NCI-H1417 treated with DMSO at 0.1 percent for 48 hours (cell line): Measurements from ENCODE around the gene ABCC10.
"Not testable (repeated sequence)": the region's sequence is repeated elsewhere in the genome, so short reads cannot be mapped to it uniquely, and the experiment has no call there.

ENCODE experiments used
- DNase-seq: peaks from one replicate; lab custom pipeline; 2025; lab: John Stamatoyannopoulos, UW

Gene ABCC10

GRCh38 chr6:43447604-43448003, 20.3 kb downstream of the ABCC10 start:
- DNase-seq = no peak

GRCh38 chr6:43448916-43449315, 21.6 kb downstream of the ABCC10 start:
- DNase-seq = no peak

GRCh38 chr6:43450699-43451131, 23.4 kb downstream of the ABCC10 start:
- no peak for DNase-seq

GRCh38 chr6:43451348-43451747, 24.0 kb downstream of the ABCC10 start:
- no peak for DNase-seq

GRCh38 chr6:43451939-43452338, 24.6 kb downstream of the ABCC10 start:
- no peak for DNase-seq

- no peak for DNase-seq
Measured at GRCh38 chr6:43452896-43453295, 25.6 kb downstream of the ABCC10 start.

GRCh38 chr6:43453831-43454230, 26.5 kb downstream of the ABCC10 start:
- no peak for DNase-seq

- DNase-seq = no peak
Measured at GRCh38 chr6:43454290-43454695, 27.0 kb downstream of the ABCC10 start.

GRCh38 chr6:43454696-43455530, 27.6 kb downstream of the ABCC10 start:
- no peak for DNase-seq

GRCh38 chr6:43455531-43456428, 28.4 kb downstream of the ABCC10 start, which contains the start of gene DLK2:
Gene DLK2, minus strand, starts transcription at chr6:43455548. Its CDS starts 723 bp downstream, at chr6:43454825.
- no peak for DNase-seq

- DNase-seq = no peak
Measured at GRCh38 chr6:43457643-43458042, 30.3 kb downstream of the ABCC10 start.

- DNase-seq = not testable (repeated sequence)
Measured at GRCh38 chr6:43458154-43458553, 30.8 kb downstream of the ABCC10 start.

GRCh38 chr6:43459535-43459934, 32.2 kb downstream of the ABCC10 start:
- DNase-seq = no peak

- no peak for DNase-seq
Measured at GRCh38 chr6:43460032-43460431, 32.7 kb downstream of the ABCC10 start.

GRCh38 chr6:43461936-43462335, 34.6 kb downstream of the ABCC10 start:
- no peak for DNase-seq

- DNase-seq = no peak
Measured at GRCh38 chr6:43464337-43464736, 37.0 kb downstream of the ABCC10 start.

GRCh38 chr6:43465948-43466347, 38.6 kb downstream of the ABCC10 start:
- no peak for DNase-seq

- not testable (repeated sequence) for DNase-seq
Measured at GRCh38 chr6:43467265-43467664, 39.9 kb downstream of the ABCC10 start.

GRCh38 chr6:43467752-43468151, 40.4 kb downstream of the ABCC10 start:
- no peak for DNase-seq

- DNase-seq = no peak
Measured at GRCh38 chr6:43468240-43468639, 40.9 kb downstream of the ABCC10 start.

- DNase-seq = no peak
Measured at GRCh38 chr6:43468748-43469681, 41.7 kb downstream of the ABCC10 start.

GRCh38 chr6:43469947-43470346, 42.6 kb downstream of the ABCC10 start:
- DNase-seq = no peak
